MG63 (cell line): Measurements from ENCODE around the gene MARCHF3. TPM values are rescaled to one million over a fixed set of nuclear protein-coding genes. Genes with fewer than 3 reads are reported as not detected.

ENCODE experiments used
- DNase-seq: peaks from one replicate; pipeline ENCODE4 v3.0.0-alpha.2; 2020
- H3K27me3 ChIP-seq: fragments of 250-450 bp; sonication (Bioruptor Pico); 2 replicates; pipeline ENCODE4 v1.5.1; 2020; ENCODE audit warnings: mild to moderate bottlenecking, moderate library complexity
- H3K36me3 ChIP-seq: fragments of 250-450 bp; sonication (Bioruptor Pico); 2 replicates; pipeline ENCODE4 v1.5.1; 2020; ENCODE audit warnings: mild to moderate bottlenecking, moderate library complexity
- H3K4me3 ChIP-seq: fragments of 250-450 bp; sonication (Bioruptor Pico); 2 replicates; pipeline ENCODE4 v1.5.1; 2020; ENCODE audit warnings: mild to moderate bottlenecking, moderate library complexity
- H3K9me3 ChIP-seq: fragments of 250-450 bp; sonication (Bioruptor Pico); 2 replicates; pipeline ENCODE4 v1.5.1; 2020; ENCODE audit warnings: mild to moderate bottlenecking, moderate library complexity
- total RNA-seq: library from RNA; depleted of rRNA; stranded (reverse); fragments of >200 nt; shearing (Covaris generic); gene quantifications from 2 replicates; pipeline ENCODE4 v1.2.3, GENCODE V29; 2014; ENCODE audit warnings: low replicate concordance

Gene MARCHF3
- total RNA-seq, 1 experiment from 2014 or later, result 5.2 TPM

DNA sequence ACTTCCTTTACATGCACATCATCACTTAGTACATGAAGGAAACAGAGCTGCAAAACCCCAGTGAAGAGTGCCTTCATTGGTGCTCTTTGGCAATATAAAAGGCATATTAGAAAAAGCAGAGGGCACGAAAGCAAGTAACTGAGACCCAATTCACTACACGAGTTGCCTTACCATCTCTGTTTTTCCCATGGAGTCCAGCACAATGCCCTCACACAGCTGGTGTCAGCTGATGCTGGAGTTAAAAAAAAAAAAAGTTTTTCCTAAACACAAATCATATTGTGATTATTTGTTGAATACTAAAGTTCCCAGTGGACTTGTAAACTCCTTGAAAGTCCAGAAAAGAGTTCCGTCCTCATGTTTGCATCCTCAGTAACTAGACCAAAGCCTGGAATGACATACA lies 25.6 kb downstream of the MARCHF3 start:
- Histone ChIP-seq H3K9me3 (no peaks in the 10 kb centered on the region), H3K4me3 (no peak overlapping the region), H3K36me3 (no peaks in the 10 kb centered on the region), H3K27me3 (no peaks in the 10 kb centered on the region)
- no peak for DNase-seq

DNA sequence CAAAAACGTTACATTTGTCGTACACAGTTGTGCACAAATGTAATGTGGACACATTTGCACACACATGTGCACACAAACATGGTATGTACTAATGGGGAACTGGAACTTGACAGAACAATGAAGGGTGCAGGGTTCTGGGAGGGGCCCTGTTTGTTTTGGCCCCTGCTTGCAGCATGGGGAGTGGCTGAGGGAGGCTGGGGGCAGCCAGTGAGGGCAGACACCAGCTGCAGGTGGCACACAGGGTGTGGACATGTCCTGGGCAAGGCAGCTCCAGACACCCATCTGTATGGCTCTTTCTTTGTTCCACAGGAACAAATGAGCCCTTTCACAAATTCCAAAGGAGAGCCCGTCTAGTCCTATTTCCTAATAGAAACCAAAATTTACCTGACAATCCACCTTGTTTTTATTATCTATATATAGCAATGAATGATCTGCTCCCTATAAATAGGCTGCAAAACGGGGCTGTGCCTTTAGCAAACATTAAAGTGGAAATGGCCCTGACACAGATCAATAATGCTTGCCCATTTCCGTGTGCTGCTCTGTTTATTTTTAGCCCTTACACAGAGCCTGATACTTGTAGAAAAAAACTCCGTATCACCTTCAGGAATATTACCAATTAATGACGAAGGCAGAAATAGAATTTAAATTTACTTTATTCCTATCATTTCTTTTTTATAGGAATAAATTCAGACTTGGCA lies 26.4 kb downstream of the MARCHF3 start:
- no peak for DNase-seq
- no peaks in the 10 kb centered on the region for H3K36me3 ChIP-seq
- no peaks in the 10 kb centered on the region for H3K27me3 ChIP-seq
- H3K9me3 ChIP-seq, result no peaks in the 10 kb centered on the region
- no peak overlapping the region for H3K4me3 ChIP-seq

DNA sequence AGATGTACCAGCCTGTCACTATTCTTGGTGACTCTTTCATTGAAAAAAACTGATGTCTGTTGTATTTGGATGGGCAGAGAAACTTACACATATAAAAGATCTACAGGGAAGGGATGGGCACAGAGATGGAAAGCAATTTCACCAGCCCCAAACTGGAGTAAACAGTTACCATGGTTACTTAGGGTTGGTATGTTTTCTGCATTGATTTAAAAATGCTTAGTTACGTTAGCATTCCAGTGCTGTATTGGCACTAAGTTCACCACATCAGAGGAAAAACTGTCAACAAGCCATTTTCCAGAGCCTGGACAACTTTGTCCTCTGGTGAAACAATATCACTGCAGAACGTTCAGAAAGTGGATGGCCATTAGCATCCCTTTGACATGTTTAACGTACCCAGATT lies 28.0 kb downstream of the MARCHF3 start:
- Histone ChIP-seq H3K4me3 (no peak overlapping the region), H3K27me3 (no peaks in the 10 kb centered on the region), H3K36me3 (no peaks in the 10 kb centered on the region), H3K9me3 (no peaks in the 10 kb centered on the region)
- no peak for DNase-seq

DNA sequence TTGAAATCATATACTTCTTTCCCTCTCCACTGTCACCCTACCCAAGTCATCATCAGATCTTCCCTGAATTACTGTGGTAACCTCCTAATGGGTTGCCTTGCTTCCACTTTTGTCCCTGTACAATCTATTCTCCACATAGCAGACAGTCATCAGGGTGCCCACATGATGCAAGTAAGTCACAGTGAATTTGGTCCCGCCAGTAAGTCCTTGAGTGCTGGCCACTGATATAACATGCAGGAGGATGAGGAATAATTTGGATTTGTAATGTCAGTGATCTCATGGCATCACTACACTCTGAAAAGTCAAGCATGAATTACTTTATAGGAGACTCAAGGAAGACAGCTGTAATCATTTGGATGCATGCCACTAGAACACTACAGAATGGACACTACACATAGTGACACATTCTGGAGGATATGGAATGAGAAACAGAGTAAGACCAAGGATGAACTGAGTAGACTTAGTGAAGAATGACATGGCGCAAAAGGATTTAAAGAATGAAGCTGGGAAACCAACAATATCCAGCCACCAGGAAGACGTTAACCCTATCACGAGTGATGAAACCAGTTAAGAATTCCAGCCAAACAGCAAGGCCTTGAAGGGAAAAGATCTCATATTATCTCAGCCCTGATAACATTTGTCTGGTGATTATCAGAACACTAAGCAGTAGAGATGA lies 28.6 kb downstream of the MARCHF3 start:
- no peak for DNase-seq
- Histone ChIP-seq H3K36me3 (no peaks in the 10 kb centered on the region), H3K27me3 (no peaks in the 10 kb centered on the region), H3K9me3 (no peaks in the 10 kb centered on the region), H3K4me3 (no peak overlapping the region)

DNA sequence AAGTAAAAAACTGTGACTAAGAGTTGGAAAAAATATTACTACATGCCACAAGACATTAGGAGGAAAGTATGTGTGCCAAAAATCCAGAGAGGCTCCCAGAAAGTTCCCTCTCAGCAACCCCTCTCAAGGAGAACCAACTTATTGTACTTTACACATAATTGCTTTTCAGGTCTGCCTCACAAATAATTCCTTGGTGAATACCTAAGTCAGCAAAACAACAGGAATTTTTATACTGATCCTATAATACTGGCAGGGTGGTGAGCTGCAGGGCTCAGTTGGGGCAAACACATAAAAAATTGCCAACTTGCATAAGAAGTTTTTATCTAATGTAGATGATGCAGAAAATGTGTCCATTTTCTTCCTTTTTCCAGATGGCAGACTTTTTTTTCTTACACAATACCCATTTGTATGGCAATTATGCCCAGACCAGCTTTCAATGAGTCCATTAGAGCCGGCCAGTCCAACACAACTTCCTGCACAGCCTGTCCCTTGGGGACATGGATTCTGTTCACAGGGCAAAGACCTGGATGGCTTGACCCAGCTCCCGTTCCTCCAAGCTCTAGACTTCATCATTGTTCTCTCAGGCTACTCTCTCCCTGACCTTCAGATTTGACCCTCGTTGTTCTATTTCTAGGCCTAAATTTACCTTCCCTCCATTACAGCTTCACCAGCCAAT lies 31.3 kb downstream of the MARCHF3 start:
- no peaks in the 10 kb centered on the region for H3K27me3 ChIP-seq
- H3K4me3 ChIP-seq, result no peak overlapping the region
- DNase-seq, result no peak
- no peaks in the 10 kb centered on the region for H3K9me3 ChIP-seq
- H3K36me3 ChIP-seq, result no peaks in the 10 kb centered on the region

DNA sequence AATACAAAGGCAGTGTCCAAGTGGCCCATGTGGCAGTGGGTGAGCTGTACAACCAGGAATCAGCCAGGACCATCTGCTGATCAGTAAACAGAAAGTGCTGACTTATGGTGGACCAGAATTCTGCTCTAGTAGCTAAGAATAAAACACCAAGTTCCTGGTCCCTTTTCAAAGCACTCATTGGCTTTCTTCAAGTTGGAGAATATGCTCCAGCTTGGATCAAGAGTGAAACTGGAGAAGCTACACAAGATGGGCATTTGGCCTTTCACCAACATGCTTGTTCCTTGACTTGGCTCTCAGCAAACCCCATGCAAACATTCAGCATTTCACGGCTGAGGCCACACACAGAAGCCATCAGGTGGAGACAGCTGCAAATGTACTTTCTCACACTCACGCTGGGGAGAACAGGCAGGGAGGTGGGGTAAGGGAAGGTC lies 32.1 kb downstream of the MARCHF3 start:
- no peaks in the 10 kb centered on the region for H3K27me3 ChIP-seq
- peak; percentile 57 for DNase-seq
- H3K36me3 ChIP-seq, result no peaks in the 10 kb centered on the region
- no peaks in the 10 kb centered on the region for H3K9me3 ChIP-seq
- H3K4me3 ChIP-seq, result no peak overlapping the region

DNA sequence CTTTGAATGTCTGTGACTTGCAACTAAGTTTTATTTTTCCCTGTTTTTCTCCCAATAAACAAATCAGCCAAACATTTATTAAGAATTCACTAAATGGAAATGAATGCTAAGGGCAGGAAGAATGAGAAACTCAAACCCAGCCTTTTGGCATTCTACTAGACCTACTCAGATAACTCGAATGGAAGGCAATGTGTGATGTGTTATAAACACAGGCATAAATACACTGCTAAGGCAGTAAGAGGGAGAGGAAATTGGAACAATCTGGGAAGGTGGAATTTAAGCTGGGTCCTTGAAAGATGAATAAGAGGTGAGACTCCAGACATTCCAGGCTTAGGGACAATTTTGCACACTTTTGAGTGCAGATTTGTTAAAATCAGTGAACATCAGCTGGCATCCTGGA lies 34.7 kb downstream of the MARCHF3 start:
- Histone ChIP-seq H3K4me3 (no peak overlapping the region), H3K27me3 (no peaks in the 10 kb centered on the region), H3K9me3 (no peaks in the 10 kb centered on the region; the same call in 1 of the 2 replicates), H3K36me3 (no peaks in the 10 kb centered on the region)
- DNase-seq, result no peak

DNA sequence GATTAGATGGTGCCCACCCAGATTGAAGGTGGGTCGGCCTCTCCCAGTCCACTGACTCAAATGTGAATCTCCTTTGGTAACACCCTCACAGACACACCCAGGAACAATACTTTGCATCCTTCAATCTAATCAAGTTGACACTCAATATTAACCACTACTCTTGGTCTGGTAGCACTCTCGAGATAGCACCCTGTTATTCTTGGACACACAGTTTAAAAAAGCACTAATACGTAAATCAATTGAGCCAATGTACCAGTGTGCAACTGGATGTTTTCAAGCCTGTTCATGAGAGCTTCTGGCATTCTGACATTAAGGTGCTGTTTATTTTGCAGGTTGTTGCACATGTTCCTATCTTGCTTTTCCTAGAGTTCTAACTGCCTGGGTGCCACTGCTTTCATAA lies 35.3 kb downstream of the MARCHF3 start:
- Histone ChIP-seq H3K36me3 (no peaks in the 10 kb centered on the region), H3K27me3 (no peaks in the 10 kb centered on the region), H3K9me3 (no peaks in the 10 kb centered on the region; the same call in 1 of the 2 replicates), H3K4me3 (no peak overlapping the region)
- no peak for DNase-seq

DNA sequence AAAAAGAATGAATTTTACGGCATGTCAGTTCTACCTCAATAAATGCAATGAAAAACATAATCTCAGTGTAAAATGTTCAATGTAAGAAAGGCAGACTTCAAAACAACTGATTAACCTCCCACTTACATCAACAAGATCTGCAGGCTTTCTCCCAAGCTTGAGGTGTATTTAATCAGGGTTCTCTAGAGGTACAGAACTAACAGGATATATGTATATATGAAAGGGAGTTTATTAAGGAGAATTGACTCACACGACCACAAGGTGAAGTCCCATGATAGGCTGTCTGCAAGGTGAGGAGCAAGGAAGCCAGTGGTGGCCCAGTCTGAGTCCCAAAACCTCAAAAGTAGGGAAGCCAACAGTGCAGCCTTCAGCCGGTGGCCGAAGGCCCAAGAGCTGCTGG lies 35.9 kb downstream of the MARCHF3 start:
- Histone ChIP-seq H3K4me3 (no peak overlapping the region), H3K36me3 (no peaks in the 10 kb centered on the region), H3K9me3 (no peaks in the 10 kb centered on the region; the same call in 1 of the 2 replicates), H3K27me3 (no peaks in the 10 kb centered on the region)
- no peak for DNase-seq

DNA sequence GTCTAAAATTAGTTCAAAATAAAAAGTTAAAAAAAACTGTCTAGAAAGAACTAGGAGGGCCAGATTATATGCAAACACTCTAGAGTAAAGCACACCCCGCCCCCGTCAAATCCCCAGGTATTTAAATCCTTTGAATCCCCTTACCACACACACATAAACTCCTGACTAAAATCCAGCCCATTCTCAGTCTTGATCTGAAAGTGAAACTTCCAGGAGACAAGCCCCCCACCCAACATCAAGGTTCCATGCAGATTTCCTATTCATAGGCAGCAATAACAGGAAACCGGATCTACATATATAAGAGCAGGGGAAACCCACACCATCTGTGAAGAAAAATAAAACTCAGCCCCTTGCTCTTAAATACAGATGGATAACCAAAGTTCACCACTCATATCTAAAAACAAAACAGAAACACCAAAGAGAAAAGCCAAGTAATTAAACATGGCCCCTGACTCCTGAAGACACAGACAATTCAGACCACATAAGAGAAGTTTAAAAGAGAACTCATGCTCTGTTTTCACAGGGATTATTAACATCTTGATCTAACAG lies 42.3 kb downstream of the MARCHF3 start:
- Histone ChIP-seq H3K27me3 (no peaks in the 10 kb centered on the region), H3K9me3 (no peaks in the 10 kb centered on the region; the same call in 1 of the 2 replicates), H3K36me3 (no peaks in the 10 kb centered on the region), H3K4me3 (no peak overlapping the region)
- DNase-seq, result no peak

DNA sequence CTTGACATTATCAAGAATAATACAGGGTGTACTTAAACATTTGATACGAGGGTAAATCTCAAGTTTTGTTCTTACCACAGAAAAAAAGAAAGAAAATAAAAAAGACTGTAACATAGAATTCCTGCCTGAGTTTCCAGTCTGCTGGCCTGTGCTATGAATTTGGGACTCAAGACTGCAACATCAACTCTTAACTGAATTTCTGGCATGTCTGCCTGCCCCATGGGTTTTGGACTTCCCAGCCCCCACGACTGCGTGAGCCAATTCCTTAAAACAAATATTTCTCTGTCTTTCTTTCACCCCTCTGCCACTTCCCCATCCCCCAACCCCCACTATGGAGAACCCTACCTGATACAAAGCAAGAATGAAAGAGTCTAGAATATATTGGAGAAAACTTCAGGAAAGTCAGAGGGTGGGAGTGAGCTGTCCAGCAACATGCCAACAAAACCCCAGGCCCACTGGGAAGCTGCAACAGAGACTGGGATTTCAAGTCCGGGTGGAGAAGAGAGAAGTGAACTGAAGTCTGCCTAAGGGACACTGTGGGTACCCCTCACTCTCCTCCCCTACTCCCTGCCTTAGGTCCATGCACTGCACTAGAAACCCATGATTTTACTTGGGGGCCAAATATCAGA lies 43.0 kb downstream of the MARCHF3 start:
- no peaks in the 10 kb centered on the region; the same call in 1 of the 2 replicates for H3K9me3 ChIP-seq
- no peak for DNase-seq
- no peaks in the 10 kb centered on the region for H3K36me3 ChIP-seq
- H3K27me3 ChIP-seq, result no peaks in the 10 kb centered on the region
- H3K4me3 ChIP-seq, result no peak overlapping the region

DNA sequence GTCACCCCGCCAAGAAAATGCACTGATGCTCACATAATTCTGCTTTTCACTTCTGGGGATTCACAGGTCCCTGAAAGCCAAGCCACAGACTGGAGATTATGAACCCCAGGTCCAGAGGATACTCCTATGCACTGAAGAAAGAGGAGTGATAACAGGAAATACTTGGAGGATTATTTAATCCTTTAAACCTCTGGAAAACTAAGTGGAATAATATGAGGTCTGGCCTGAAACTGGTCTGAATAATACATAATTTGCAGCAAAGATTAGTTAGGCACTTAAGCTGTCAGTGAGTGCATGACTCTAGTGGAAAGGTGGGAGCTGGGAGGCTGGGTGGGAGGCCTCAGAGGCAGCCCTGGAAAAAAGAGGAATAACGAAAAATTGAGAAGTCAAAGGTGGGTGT lies 45.7 kb downstream of the MARCHF3 start:
- DNase-seq, result no peak
- Histone ChIP-seq H3K36me3 (no peaks in the 10 kb centered on the region), H3K4me3 (no peak overlapping the region), H3K9me3 (no peaks in the 10 kb centered on the region; the same call in 1 of the 2 replicates), H3K27me3 (no peaks in the 10 kb centered on the region)

DNA sequence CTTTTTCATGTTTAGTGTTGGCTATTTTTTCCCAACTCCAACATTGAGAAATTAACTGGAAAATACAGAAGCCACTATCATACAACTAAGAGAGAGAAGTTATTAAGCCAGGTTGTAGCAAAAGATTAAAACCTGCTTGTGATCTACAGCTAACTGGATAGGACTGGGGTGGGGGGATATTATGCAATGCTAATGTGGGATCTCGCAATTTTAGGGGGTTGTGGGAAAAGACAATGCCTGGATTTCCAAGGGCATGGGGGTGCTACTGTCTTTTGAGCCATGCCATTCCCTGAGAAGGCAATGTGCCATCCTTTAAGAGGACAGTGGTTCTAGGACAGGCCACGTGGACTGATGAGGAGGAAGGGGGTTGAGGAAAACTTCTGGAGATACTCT lies 46.5 kb downstream of the MARCHF3 start:
- no peaks in the 10 kb centered on the region for H3K27me3 ChIP-seq
- H3K4me3 ChIP-seq, result no peak overlapping the region

DNA sequence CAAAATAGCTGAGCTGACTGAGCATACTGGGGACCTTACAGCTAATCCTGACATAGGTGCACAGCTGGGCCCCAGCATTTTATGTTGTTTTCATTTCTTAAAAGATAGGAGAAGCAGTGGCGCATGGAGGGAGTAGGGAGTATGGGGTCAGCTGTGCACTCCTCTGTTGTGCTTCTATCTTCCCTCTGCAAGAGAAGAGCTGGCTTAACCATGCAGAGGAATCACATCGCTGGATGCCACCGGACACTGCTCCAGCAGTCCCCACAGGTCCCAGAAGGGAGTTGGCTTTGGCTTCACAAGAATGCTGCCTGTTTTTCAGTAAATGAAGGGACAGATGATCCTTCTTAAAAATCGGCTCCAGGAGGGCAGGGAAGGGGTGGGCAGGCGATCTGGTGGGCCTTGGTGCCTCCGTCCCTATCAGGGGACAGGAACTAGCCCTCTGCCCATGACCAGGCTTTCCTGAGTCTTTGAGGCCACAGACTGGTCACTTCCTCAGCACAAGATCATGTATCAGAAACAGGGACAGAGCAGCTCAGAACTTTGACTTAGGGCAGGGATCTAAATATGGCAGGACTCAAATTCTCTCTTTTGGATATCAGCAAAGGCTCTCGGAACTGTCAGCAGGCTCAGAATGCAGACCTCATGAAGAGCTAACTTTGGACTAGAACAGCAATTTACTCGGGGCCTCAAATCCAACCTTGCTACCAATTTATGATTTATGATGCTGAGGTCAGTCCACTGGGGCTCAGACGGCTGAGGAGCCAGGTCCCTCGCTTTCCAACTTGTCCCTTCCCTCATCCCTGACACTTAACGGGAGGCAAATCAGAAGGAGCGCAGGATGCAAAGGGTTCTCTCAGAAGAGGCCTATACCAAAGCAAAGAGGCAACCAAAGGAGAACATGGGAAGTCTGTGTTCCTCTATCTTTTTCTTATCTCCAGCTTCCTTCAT lies 47.2 kb downstream of the MARCHF3 start:
- no peaks in the 10 kb centered on the region for H3K36me3 ChIP-seq
- no peaks in the 10 kb centered on the region for H3K27me3 ChIP-seq
- H3K4me3 ChIP-seq, result no peak overlapping the region
- no peaks in the 10 kb centered on the region; the same call in 1 of the 2 replicates for H3K9me3 ChIP-seq
- no peak for DNase-seq

More for the DNA sequence above, 46.5 kb downstream of the MARCHF3 start:
- H3K36me3 ChIP-seq, result no peaks in the 10 kb centered on the region
- H3K9me3 ChIP-seq, result no peaks in the 10 kb centered on the region; the same call in 1 of the 2 replicates
- no peak for DNase-seq

DNA sequence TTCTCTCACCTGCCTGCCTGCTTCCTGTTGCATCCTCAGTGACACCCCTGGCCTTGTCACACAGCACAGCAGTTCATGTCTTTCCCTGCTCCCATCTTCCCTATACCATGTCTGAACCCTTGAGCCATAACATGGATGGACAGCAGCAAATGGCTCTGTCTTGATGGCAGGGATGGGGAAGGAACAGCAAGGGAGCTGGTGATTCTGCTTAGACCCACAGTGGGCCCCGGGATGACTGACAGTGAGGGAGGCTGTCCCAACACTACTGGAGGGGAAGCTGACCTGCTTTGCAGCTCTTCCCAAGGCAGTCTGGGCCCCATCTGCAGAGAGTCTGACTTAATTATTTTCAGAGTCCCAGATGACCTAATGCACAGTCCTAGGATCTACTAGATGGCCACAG lies 48.2 kb downstream of the MARCHF3 start:
- Histone ChIP-seq H3K27me3 (no peaks in the 10 kb centered on the region), H3K9me3 (no peaks in the 10 kb centered on the region), H3K4me3 (no peak overlapping the region), H3K36me3 (no peaks in the 10 kb centered on the region)
- DNase-seq, result no peak

DNA sequence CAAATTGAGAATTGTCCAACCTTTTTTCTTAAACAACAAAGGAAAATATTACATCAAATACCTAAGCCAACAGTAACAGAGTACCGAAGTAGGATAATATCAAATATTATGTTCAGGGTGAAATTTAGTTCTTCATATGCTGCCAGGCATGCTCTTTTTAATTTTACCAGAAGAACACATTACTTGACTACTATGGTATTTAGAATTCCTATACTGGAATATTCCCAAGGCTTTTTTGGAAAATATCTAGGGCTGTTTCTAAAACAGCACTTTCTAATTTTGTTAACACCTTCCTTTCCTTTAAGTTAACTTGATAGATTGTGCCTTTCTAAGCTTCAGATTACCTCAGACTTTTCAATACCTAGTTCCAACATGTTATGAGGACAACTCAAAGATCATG lies 48.7 kb downstream of the MARCHF3 start:
- DNase-seq, result no peak
- no peak overlapping the region for H3K4me3 ChIP-seq
- H3K9me3 ChIP-seq, result no peaks in the 10 kb centered on the region
- no peaks in the 10 kb centered on the region for H3K27me3 ChIP-seq
- H3K36me3 ChIP-seq, result no peaks in the 10 kb centered on the region
